GM12873 (cell line): ENCODE measurements around the gene PAX7.

Experiments
- CTCF ChIP-seq: IDR thresholded peaks from 2 replicates; pipeline ENCODE4 v1.5.1; 2012; ENCODE audit warnings: low read depth, mild to moderate bottlenecking, moderate library complexity, low read length, control low read depth; ENCODE audit not compliant: insufficient read depth; ENCODE audit errors: missing control alignments

The PAX7 gene

GRCh38 chr1:18630511-18631495 lies at the start of gene PAX7:
TSS of gene PAX7 (plus strand) at chr1:18630846. CDS start at chr1:18631604, 758 bp downstream.
- no peak for TF ChIP-seq CTCF

GRCh38 chr1:18581420-18581880 lies 49.2 kb upstream of the PAX7 start:
- peak; percentile 91 for TF ChIP-seq CTCF

- no peak for TF ChIP-seq CTCF
These were observed 47.8 kb upstream of the PAX7 start for GRCh38 chr1:18582890-18583289.

- no peak for TF ChIP-seq CTCF
These were observed 47.2 kb upstream of the PAX7 start for GRCh38 chr1:18583326-18583941.

GRCh38 chr1:18588093-18588492 lies 42.6 kb upstream of the PAX7 start:
- no peak for TF ChIP-seq CTCF

- no peak for TF ChIP-seq CTCF
These were observed 38.3 kb upstream of the PAX7 start for GRCh38 chr1:18592368-18592767.
